Thyroid gland (tissue), 4 donors: ENCODE data around the gene LRRC7.

ENCODE experiments used
- POLR2A ChIP-seq, 2 donors: fragments of 450-650 bp; IDR thresholded peaks; one replicate each; pipeline ENCODE4 v1.6.1; 2017; ENCODE audit warnings: antibody characterized with exemption in 2 of 2, mild to moderate bottlenecking in 2 of 2, moderate library complexity in 1 of 2
- TF ChIP-seq, protein P1 (sequence below), 6 experiments: fragments of 200-600 bp in 3 of 6; fragments of 450-650 bp in 3 of 6; sonication (generic) in 3 of 6; IDR thresholded peaks; one replicate each; pipeline ENCODE4 v1.5.1; 2016 to 2019; ENCODE audit warnings: antibody characterized with exemption in 6 of 6, mild to moderate bottlenecking in 2 of 6, inconsistent platforms in 1 of 6, moderate library complexity in 1 of 6

DNA sequence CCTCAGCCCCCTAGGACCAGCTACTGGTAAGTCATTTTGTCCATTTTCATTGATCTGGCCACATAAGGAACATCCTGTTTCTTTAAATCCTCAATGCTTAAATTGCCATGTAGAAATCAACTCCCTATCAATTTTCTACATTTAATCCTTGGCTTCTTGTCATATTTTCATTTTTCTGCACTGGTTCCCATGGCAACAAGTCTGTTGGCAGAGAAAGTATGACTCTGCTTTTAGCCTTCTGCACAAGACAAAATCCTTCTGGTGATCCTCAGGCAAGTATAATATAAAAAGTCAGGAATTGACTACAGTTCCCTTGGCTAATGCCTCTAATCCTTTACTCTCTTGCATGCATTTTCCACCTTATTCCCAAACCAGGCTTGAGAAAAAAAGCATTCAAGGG is 572.6 kb downstream of the LRRC7 start:
- TF ChIP-seq, protein P1, sequence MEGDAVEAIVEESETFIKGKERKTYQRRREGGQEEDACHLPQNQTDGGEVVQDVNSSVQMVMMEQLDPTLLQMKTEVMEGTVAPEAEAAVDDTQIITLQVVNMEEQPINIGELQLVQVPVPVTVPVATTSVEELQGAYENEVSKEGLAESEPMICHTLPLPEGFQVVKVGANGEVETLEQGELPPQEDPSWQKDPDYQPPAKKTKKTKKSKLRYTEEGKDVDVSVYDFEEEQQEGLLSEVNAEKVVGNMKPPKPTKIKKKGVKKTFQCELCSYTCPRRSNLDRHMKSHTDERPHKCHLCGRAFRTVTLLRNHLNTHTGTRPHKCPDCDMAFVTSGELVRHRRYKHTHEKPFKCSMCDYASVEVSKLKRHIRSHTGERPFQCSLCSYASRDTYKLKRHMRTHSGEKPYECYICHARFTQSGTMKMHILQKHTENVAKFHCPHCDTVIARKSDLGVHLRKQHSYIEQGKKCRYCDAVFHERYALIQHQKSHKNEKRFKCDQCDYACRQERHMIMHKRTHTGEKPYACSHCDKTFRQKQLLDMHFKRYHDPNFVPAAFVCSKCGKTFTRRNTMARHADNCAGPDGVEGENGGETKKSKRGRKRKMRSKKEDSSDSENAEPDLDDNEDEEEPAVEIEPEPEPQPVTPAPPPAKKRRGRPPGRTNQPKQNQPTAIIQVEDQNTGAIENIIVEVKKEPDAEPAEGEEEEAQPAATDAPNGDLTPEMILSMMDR (IDR thresholded peaks at IDR 0.05), result no peak
- no peak for TF ChIP-seq POLR2A (IDR thresholded peaks at IDR 0.05)
